ENCODE results near the gene NKG7.

The NKG7 gene

DNA sequence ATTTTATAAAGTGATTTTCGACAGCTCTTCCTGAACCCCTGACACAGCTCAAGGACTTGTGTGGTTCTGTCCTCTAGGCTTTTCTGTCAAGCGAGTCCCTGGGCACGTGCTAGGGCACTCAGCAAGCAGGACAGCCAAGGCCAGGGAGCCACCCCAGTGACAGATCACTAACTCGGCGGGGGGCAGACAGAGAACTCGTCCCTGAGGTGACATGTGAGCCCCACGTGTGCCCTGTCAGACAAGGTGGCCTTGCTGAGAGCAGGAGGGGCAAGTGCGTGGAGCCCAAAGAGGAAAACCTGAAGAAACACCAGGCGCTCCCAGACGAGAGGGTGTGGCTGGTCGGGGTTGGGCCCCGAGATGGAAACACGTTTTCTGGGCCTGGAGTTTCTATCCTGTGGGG, 11.2 kb downstream of the NKG7 start:
- DNase-seq (ENCODE audit: low read depth in 2 of 2) = no peak

- DNase-seq (ENCODE audit: low read depth in 2 of 2) = no peak
Measured at GRCh38 chr19:51359294-51359693, 13.2 kb downstream of the NKG7 start.

DNA sequence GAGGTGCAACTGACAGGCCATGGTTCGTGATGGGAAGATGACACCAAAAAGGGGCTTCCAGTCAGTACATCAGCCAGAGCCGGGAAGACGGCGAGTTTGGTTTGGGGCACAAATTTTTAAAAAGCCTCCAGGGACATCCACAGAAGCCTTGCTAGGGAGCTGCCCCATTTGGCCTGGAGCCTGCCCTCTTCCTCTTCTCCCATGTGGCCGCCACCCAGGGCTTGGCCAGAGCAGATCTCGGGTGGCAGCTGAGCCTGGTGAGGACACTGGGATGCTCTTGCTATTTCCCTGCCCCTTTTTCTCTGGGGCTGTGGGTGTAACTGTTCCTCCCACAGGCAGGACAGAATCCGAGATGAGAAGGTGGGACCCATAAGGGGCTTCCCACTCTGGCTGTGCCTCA, 14.5 kb downstream of the NKG7 start:
- no peak for DNase-seq (ENCODE audit: low read depth in 2 of 2)

DNA sequence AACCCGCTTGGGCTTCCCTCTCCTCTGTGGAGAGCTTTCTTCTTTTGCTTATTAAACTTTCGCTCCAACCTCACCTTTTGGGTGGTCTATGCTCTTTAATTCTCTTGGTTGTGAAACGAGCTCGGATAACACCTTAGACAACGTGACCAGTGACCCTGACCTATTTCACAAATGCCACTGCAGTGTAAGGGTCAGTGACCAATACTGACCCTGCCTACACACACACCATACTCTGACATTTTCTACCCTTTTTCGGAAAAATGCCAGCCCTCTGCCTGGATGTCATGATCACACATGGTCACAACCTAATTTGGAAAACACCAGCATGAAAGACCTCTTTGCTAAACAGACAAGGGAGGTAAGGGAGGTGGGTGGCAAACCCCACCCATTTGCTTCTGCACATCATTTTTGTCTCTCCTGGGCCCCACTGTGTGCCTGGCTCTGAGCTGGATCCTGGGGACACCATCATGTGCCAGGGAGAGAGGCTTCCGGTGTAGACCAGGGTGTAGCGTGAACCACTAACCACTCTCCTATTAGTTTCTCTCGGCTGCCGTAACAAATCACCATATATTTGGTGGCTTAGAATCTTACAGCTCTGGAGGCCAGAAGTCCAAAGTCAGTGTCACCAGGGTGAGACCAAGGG, 16.2 kb downstream of the NKG7 start:
- DNase-seq (ENCODE audit: low read depth in 2 of 2) = no peak

- DNase-seq (ENCODE audit: low read depth in 2 of 2) = no peak
Measured at GRCh38 chr19:51354742-51355148, 17.7 kb downstream of the NKG7 start.

- DNase-seq (ENCODE audit: low read depth in 2 of 2) = no peak
Measured at GRCh38 chr19:51354103-51354741, 18.2 kb downstream of the NKG7 start.

DNA sequence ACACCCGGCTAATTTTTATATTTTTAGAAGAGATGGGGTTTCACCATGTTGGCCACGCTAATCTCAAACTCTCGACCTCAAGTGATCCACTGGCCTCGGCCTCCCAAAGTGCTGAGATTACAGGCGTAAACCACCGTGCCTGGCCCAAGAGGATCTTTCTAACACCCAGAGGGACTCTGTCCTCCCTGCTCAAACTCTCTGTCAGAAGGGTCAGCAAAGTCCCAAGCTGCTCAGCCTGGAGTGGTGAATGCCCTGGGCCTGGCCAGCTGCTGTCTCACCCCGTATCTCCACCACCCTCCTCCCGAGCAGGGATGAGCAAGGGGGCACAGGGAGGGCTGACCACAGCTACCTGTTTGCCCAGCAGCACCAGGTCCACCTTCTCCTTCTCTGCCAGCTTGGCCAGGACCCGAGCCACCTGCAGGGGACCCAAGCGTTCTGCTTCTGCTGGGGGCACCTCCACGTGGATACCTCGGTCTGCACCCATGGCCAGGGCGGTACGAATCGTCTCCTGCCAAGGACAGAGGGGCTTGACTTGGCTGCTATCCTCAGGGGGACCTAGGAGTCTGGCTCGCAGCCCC, 19.6 kb downstream of the NKG7 start:
- no peak for DNase-seq (ENCODE audit: low read depth in 2 of 2)

GRCh38 chr19:51351266-51351990, 21.0 kb downstream of the NKG7 start:
- no peak for DNase-seq (ENCODE audit: low read depth in 2 of 2)

- no peak for DNase-seq (ENCODE audit: low read depth in 2 of 2)
Measured at GRCh38 chr19:51347209-51347928, 25.1 kb downstream of the NKG7 start.

DNA sequence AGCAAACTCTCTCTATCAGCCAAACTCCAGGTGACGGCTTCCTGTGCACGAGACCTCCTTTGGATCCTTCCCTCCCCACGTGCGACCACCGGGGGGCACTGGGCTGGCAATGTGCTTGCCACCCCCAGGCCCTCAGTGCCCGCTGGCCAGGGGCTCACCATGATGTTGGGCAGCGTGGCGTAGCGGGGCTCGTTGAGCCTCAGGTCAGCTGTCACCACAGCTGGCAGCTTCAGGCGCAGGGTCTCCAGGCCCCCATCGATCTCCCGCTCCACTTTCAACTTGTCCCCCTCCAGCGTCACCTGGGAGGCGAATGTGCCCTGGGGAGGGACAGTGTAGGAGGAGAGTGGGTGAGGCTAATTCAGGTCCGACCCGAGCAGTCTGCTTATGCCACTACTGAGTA, 25.7 kb downstream of the NKG7 start:
- no peak for DNase-seq (ENCODE audit: low read depth in 2 of 2)

DNA sequence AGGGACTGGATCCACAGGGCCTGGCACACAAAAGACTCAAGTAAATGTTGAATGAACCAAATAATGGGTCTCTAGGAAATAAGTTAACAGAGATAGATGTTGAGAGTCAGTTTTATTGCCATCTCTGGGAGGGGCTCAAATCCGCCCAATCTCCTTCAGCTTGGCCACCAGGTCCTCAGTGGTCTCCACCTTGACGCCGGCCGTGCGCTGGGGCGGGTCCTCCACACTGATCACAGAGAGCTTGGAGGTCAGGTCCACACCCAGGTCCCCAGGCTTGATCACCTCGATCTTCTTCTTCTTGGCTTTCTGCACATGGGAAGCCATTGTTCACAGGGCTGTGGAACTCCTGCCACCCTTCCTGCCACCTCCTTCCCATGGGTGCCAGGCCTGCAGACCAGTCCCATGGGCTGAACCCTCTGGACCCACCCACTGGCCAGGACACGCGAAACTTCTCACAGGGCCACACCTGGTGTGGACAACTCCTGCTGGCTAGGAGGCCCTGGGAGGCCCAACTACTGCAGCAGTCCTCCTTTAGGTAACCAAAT, 27.3 kb downstream of the NKG7 start:
- DNase-seq (ENCODE audit: low read depth in 2 of 2) = no peak

- no peak for DNase-seq (ENCODE audit: low read depth in 2 of 2)
Measured at GRCh38 chr19:51342631-51343569, 29.6 kb downstream of the NKG7 start.

DNA sequence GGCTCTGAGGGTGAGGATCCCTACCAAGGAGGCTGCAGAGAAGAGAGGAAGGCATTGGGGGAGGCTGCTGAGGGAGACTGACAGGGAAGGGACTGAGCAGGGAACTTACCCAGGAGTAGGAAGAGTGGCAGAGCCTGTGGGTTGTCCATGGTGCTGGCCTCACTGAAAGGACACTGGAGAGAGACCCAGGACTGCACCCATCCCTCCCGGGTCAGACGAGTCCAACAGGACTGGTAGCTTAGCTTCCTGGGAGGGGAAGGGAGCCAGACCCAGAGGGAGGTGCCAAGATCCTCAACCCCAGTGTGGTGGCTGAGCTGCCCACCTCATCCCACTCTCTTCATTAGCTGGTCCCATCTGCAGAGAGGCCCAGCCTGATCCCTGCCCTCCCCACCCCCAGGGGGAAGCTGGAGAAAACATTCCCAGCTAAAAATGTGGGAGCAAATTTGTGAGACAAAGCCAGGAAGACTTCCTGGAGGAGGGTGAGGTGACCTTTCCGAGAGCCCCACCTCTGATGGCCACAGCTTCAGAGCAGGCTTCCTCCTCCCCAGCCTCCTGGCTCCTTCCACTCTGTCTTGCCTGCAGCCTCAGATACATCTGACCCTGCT, 30.4 kb downstream of the NKG7 start, which contains the start of gene VSIG10L:
TSS of gene VSIG10L (minus strand) at position 164 of the 605 bp plus-strand sequence. CDS start at position 149, 15 bp downstream.
- DNase-seq (ENCODE audit: low read depth in 2 of 2) = no peak

DNA sequence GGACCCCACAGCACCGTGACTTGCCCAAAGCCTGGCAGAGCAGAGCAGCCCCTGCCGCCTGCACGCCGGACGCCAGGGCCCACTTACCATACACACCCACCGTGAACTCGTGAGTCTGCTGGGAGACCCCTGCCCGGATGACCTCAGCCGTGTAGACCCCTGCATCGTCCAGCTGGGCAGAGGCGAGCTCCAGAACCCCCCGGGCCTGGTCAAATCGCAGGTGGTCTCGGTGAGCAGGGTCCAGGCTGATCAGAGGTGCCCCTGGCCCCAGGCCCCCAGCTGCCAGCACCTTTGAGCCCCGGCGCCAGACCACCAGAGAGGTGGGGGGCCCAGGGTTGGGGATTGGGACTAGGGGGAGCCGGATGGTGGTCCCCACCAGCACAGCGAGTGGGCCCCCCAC, 31.4 kb downstream of the NKG7 start:
- no peak for DNase-seq (ENCODE audit: low read depth in 2 of 2)

DNA sequence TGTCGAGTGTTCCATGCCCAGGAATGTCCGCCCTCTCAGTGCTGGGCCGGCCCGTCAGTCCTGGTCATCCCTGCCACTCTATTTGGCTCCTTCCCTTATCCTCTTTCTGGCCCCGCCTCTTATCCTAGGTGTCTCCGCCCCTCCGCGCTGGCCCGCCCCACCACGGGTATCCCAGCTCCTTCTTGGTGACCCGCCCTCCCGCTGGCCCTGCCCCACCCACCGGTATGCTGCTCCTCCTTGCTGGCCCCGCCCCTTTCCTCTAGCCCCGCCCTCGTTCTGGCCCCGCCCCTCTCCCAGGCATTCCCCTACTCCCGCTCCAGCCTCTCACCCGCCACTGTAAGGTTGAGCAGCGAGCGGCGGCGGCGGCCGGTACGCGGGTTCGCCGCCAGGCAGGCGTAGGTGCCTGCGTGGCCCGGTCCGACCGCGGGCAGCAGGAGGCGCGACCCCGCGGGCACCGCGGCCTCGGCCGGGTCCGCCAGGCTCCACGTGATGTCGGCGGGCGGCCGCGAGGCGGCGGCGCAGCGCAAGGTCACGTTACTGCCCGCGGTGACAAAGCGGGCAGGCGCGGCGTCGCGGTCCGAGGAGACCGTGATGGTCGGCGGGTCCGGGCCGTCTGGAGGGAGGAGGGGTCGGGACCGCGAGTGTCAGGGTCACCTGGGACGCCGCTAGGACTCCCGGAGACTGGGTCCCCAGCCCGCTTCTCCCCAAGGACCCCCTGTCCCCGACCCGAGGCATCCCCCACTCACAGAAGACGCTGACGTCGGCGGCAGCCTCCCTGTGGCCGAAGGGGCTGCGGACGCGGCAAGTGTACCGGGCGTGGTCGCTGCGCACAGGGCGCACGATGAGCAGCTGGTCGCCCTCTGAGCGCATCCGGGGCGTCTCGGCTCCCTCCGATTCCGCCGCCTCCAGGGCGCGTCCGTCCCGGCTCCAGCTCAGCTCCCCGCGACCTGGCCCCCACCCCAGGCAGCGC, 32.5 kb downstream of the NKG7 start:
- peak; percentile 86 to 88 for DNase-seq (ENCODE audit: low read depth in 2 of 2)

GRCh38 chr19:51339313-51339686, 33.2 kb downstream of the NKG7 start:
- no peak for DNase-seq (ENCODE audit: low read depth in 2 of 2)

DNA sequence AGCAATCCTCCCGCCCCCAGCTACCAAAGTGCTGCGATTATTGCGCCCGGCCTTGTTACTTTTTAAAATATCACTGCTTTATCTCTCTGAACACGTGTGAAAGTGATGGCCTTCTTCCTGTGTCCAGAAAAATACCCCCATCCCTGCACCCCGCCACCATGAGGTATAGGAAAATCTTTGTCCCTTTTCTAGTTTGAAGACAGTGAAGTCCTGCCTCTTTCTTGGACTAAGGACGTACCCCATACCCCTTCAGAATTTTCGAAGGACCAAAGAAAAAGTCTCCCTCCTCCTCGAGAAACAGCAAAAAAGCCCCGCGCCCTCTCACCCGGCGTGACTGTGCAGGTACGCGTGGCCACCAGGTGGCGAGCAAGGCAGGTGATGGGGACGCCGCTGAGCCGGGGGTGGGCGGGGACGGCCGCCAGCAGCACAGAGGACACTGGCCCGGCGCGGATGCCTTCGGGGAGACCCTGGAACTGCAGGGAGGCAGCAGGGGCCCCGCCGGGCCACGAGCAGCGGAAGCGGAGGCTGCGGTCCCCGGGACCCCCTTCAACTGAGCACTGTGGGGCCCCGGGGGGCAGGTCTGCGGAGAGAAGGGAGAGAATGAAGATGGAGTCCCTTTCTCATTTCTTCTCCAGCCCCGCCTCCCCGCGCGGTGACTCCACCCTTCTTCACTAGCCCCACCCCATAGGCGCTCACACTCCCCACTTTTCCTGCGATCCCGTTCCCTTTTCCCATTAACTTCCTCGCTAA, 33.7 kb downstream of the NKG7 start:
- peak; percentile 69 to 80 for DNase-seq (ENCODE audit: low read depth in 2 of 2)

GRCh38 chr19:51337861-51338562, 34.4 kb downstream of the NKG7 start:
- no peak for DNase-seq (ENCODE audit: low read depth in 2 of 2)

Measured in stimulated activated CD8-positive, alpha-beta memory T cell treated with anti-CD3 and anti-CD28 coated beads, Interleukin-7, amount 100 ng/mL, for 4 hours (primary cell).